Endothelial cell of umbilical vein (primary cell): ENCODE data around the gene HCFC2. TPM values are rescaled to one million over a fixed set of nuclear protein-coding genes. Genes with fewer than 3 reads are reported as not detected.

Experiments
- BruUV-seq: library from RNA; stranded (reverse); fragments of 400-500 nt; replicated peaks from 2 replicates; lab custom pipeline; 2021; lab: Mats Ljungman, UMichigan
- CTCF ChIA-PET: fragments of 300-600, 350-600 bp; sonication (Branson Sonifier 250); formaldehyde crosslinking; loops from one replicate; lab custom pipeline; 2021; ENCODE audit warnings: antibody characterized with exemption, inconsistent platforms; lab: Charles Lee
- POLR2A ChIA-PET: fragments of 300-600, 350-600 bp; sonication (Branson Sonifier 250); formaldehyde crosslinking; loops from one replicate; lab custom pipeline; 2021; ENCODE audit warnings: antibody characterized with exemption, inconsistent platforms; lab: Charles Lee
- DNase-seq: peaks from one replicate; pipeline ENCODE4 v3.0.0-alpha.2; 2011; ENCODE audit warnings: low read depth, low spot score
- FAIRE-seq: peaks from 2 replicates; lab custom pipeline; 2011; peaks lifted over from hg19 to GRCh38; lab: Jason Lieb, UNC
- H2AFZ ChIP-seq: 2 replicates; pipeline ENCODE4 v1.6.0; 2012; ENCODE audit warnings: low read depth, low read length, control low read depth, inconsistent platforms
- H3K27ac ChIP-seq: 2 replicates; pipeline ENCODE4 v1.5.1; 2011; ENCODE audit warnings: low read depth, mild to moderate bottlenecking, control low read depth, low read length, moderate library complexity; ENCODE audit not compliant: insufficient read depth
- H3K27me3 ChIP-seq, 2 experiments: 2 replicates each; pipeline versions ENCODE4 v1.6.0 to v1.6.1; 2011; ENCODE audit warnings: low read length in 2 of 2, mixed read lengths in 1 of 2; ENCODE audit not compliant: control insufficient read depth in 2 of 2, insufficient read depth in 2 of 2
- H3K36me3 ChIP-seq, 2 experiments: 2 replicates in 1 of 2; 3 replicates in 1 of 2; pipeline ENCODE4 v1.5.1; 2011; ENCODE audit warnings: low read length in 2 of 2, mild to moderate bottlenecking in 1 of 2, moderate library complexity in 1 of 2; ENCODE audit not compliant: control insufficient read depth in 2 of 2, insufficient read depth in 2 of 2; ENCODE audit errors: extremely low read depth in 1 of 2
- H3K4me1 ChIP-seq: 3 replicates; pipeline ENCODE4 v1.5.1; 2011; ENCODE audit warnings: mild to moderate bottlenecking, low read length; ENCODE audit not compliant: control insufficient read depth, insufficient read depth; ENCODE audit errors: extremely low read depth
- H3K4me2 ChIP-seq: 2 replicates; pipeline ENCODE4 v1.6.1; 2011; ENCODE audit warnings: low read length, control low read depth, mixed read lengths; ENCODE audit not compliant: insufficient read depth
- H3K4me3 ChIP-seq, 3 experiments: fragments of 200-600 bp in 1 of 3; sonication (generic), shearing (Covaris generic) in 1 of 3; replicated peaks in 1 of 3; 2 replicates each; pipeline ENCODE4 v1.5.1; 2011 to 2016; ENCODE audit warnings: control low read depth in 3 of 3, low read length in 3 of 3, mild to moderate bottlenecking in 2 of 3, inconsistent platforms in 1 of 3, low read depth in 1 of 3, moderate library complexity in 1 of 3; ENCODE audit not compliant: insufficient read depth in 1 of 3
- H3K79me2 ChIP-seq: 2 replicates; pipeline ENCODE4 v1.6.0; 2012; ENCODE audit warnings: low read length, inconsistent platforms; ENCODE audit not compliant: control insufficient read depth, insufficient read depth
- H3K9ac ChIP-seq: replicated peaks from 2 replicates; pipeline ENCODE3; 2011; ENCODE audit warnings: low read length, control low read depth; ENCODE audit not compliant: insufficient read depth; ENCODE audit errors: extremely low read depth
- H3K9me1 ChIP-seq: replicated peaks from 3 replicates; pipeline ENCODE4 v1.6.0; 2011; ENCODE audit warnings: mild to moderate bottlenecking, low read length; ENCODE audit not compliant: control insufficient read depth, insufficient read depth; ENCODE audit errors: extremely low read depth
- H3K9me3 ChIP-seq: replicated peaks from 2 replicates; pipeline ENCODE4 v1.5.1; 2012; ENCODE audit warnings: low read length, inconsistent platforms; ENCODE audit not compliant: control insufficient read depth, insufficient read depth
- H4K20me1 ChIP-seq: replicated peaks from 2 replicates; pipeline ENCODE3; 2011; ENCODE audit warnings: mild to moderate bottlenecking, low read length; ENCODE audit not compliant: control insufficient read depth, insufficient read depth; ENCODE audit errors: extremely low read depth
- EZH2 ChIP-seq: IDR thresholded peaks from 2 replicates; pipeline ENCODE4 v1.6.1; 2012; ENCODE audit warnings: borderline replicate concordance, low read depth, mild to moderate bottlenecking, moderate library complexity, low read length, inconsistent platforms; ENCODE audit not compliant: severe bottlenecking
- FOS ChIP-seq: IDR thresholded peaks from 2 replicates; pipeline ENCODE4 v1.6.1; 2011; ENCODE audit warnings: mild to moderate bottlenecking, low read length, moderate library complexity, borderline replicate concordance; ENCODE audit not compliant: insufficient read depth
- GATA2 ChIP-seq: IDR thresholded peaks from 2 replicates; pipeline ENCODE4 v1.7.0; 2011; ENCODE audit warnings: low read depth, mild to moderate bottlenecking, moderate library complexity, mixed read lengths, low read length; ENCODE audit not compliant: insufficient read length, insufficient read depth
- JUN ChIP-seq: IDR thresholded peaks from 2 replicates; pipeline ENCODE4 v1.6.1; 2011; ENCODE audit warnings: borderline replicate concordance, low read depth; ENCODE audit not compliant: insufficient read length, insufficient read depth
- MYC ChIP-seq: IDR thresholded peaks from one replicate; pipeline ENCODE4 v1.6.1; 2011; ENCODE audit warnings: mild to moderate bottlenecking, low read depth, low read length
- POLR2A ChIP-seq: IDR thresholded peaks from 2 replicates; pipeline ENCODE4 v1.6.1; 2012; ENCODE audit warnings: low read depth, mild to moderate bottlenecking, control low read depth, low read length
- POLR2AphosphoS5 ChIP-seq: IDR thresholded peaks from 2 replicates; pipeline ENCODE4 v1.6.1; 2012; ENCODE audit warnings: low read depth, mild to moderate bottlenecking, control low read depth, low read length, moderate library complexity; ENCODE audit not compliant: insufficient read depth
- dilution Hi-C: fragments of 300-500 bp; cut with MboI; formaldehyde crosslinking; loops from one replicate; pipeline ENCODE4 v1.15.0; 2019; ENCODE audit warnings: low sequenced_read_pairs; ENCODE audit not compliant: extremely low pct_ligation_motif_present
- intact Hi-C: fragments of 100-400 bp; cut with micrococcal nuclease; formaldehyde crosslinking; loops from one replicate; pipeline ENCODE4 v1.10.0; 2022
- polyA plus RNA-seq, 4 experiments: library from polyadenylated mRNA; depleted of rRNA in 3 of 4; stranded (reverse) in 3 of 4; unstranded in 1 of 4; fragments of >200 nt; gene quantifications; 2 replicates each; pipeline versions ENCODE4 v1.2.1 to v1.2.3, GENCODE V29; 2011 to 2012; ENCODE audit warnings: missing spikeins in 1 of 4
- total RNA-seq: library from RNA; stranded (reverse); gene quantifications from 2 replicates; pipeline ENCODE4 v1.2.3, GENCODE V29; 2021
- TF ChIP-seq, protein P1 (sequence below): IDR thresholded peaks from 2 replicates; pipeline ENCODE4 v1.6.1; 2011; ENCODE audit not compliant: insufficient read depth, insufficient read length
- TF ChIP-seq, protein P2 (sequence below), 2 donors: IDR thresholded peaks; 1 replicate in 1 of 2; 2 replicates in 1 of 2; pipeline ENCODE4 v1.5.1; 2011; ENCODE audit warnings: low read length in 2 of 2, mild to moderate bottlenecking in 2 of 2, moderate library complexity in 2 of 2, control low read depth in 1 of 2, inconsistent platforms in 1 of 2, low read depth in 1 of 2; ENCODE audit not compliant: insufficient read depth in 1 of 2; ENCODE audit errors: extremely low read depth in 1 of 2

The HCFC2 gene
- total and polyA plus RNA-seq, 2 donors (not counting 3 experiments of a cell fraction or from before 2014, with no cell fraction given): 6.0 to 15.6 TPM

- no TSS peak for BruUV-seq
- no peak for FAIRE-seq
- POLR2A ChIA-PET: no interaction called here
These were observed 40.0 kb upstream of the HCFC2 start for GRCh38 chr12:104024348-104024747.

More at GRCh38 chr12:104024348-104024747, 40.0 kb upstream of the HCFC2 start:
- Histone ChIP-seq H3K4me3 (no peak overlapping the region), H3K36me3 (no peaks in the 10 kb centered on the region), H2AFZ (no peak overlapping the region), H3K27me3 (peaks cover 0 to 31% of the 10 kb centered on the region in 2 experiments), H3K9me3 (no peaks in the 10 kb centered on the region), H3K9ac (no peak overlapping the region), H3K27ac (no peak overlapping the region), H3K4me2 (no peak overlapping the region), H3K4me1 (no peaks in the 10 kb centered on the region), H3K79me2 (no peaks in the 10 kb centered on the region), H4K20me1 (no peaks in the 10 kb centered on the region), H3K9me1 (no peaks in the 10 kb centered on the region)
- CTCF ChIA-PET: no interaction called here
- TF ChIP-seq JUN (no peak), POLR2A (no peak), EZH2 (no peak), FOS (no peak), POLR2AphosphoS5 (no peak), MYC (no peak), GATA2 (no peak)
- TF ChIP-seq, protein P1, sequence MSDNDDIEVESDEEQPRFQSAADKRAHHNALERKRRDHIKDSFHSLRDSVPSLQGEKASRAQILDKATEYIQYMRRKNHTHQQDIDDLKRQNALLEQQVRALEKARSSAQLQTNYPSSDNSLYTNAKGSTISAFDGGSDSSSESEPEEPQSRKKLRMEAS: no peak
- TF ChIP-seq, protein P2, sequence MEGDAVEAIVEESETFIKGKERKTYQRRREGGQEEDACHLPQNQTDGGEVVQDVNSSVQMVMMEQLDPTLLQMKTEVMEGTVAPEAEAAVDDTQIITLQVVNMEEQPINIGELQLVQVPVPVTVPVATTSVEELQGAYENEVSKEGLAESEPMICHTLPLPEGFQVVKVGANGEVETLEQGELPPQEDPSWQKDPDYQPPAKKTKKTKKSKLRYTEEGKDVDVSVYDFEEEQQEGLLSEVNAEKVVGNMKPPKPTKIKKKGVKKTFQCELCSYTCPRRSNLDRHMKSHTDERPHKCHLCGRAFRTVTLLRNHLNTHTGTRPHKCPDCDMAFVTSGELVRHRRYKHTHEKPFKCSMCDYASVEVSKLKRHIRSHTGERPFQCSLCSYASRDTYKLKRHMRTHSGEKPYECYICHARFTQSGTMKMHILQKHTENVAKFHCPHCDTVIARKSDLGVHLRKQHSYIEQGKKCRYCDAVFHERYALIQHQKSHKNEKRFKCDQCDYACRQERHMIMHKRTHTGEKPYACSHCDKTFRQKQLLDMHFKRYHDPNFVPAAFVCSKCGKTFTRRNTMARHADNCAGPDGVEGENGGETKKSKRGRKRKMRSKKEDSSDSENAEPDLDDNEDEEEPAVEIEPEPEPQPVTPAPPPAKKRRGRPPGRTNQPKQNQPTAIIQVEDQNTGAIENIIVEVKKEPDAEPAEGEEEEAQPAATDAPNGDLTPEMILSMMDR (IDR thresholded peaks at IDR 0.05; ENCODE audit: extremely low read depth in 1 of 2, insufficient read depth in 1 of 2, low read depth in 1 of 2, low read length in 2 of 2): no peak
- no peak for DNase-seq
- intact Hi-C loops: no loop called here
- dilution Hi-C loops: no loop called here
